Umbilical cord (tissue), 2 donors: Measurements from ENCODE around the gene TLE4. TPM values are rescaled to one million over a fixed set of nuclear protein-coding genes. Genes with fewer than 3 reads are reported as not detected.
A peak's percentile ranks its signal among the peaks of the same experiment; 100 is the strongest.
"Not testable (repeated sequence)": the region's sequence is repeated elsewhere in the genome, so short reads cannot be mapped to it uniquely, and the experiment has no call there.

Source experiments
- DNase-seq: peaks from one replicate; pipeline ENCODE4 v3.0.0-alpha.2; 2015; ENCODE audit warnings: low spot score
- total RNA-seq: library from RNA; depleted of rRNA; stranded (reverse); fragments of >200 nt; gene quantifications from one replicate; pipeline ENCODE4 v1.2.3, GENCODE V29; 2014; ENCODE audit warnings: low replicate concordance; ENCODE audit not compliant: insufficient read depth

TLE4 gene
- total RNA-seq, 1 donor from 2014 or later, result 30.1 TPM

DNA sequence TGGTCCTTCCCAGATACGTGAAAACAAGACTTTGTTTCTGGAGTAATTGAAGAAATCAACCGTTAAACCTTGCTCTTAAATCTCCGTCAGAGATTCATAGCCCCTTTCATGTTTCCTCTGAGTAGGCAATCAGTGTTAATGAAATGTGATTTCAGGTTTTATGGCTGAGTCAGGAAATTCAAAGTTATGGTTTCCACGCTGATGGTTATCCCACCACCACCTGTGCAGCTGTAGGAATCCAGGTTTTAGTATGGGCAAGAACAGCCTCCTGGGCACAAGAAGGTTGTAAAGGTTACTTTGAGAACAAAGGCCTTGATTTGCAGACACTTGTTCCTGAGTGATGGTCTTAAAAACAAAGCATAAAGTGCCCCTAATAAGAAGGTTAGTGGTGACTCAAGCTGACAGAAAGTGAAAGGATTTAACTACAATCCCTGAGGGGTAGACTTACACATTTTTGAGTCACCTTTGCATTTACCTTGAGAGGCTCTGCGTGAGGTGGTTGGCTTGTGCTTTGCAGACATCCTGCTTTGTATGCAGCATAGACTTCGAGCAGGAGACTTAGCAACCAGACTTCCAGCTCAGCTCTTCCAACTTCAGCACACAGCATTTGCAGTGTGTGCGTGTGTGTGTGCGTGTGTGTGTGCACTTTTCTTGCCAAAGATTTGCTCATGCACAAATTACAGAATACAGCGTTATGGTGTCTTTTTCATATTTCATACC lies 159.6 kb downstream of the TLE4 start:
- peak; percentile 8 for DNase-seq

DNA sequence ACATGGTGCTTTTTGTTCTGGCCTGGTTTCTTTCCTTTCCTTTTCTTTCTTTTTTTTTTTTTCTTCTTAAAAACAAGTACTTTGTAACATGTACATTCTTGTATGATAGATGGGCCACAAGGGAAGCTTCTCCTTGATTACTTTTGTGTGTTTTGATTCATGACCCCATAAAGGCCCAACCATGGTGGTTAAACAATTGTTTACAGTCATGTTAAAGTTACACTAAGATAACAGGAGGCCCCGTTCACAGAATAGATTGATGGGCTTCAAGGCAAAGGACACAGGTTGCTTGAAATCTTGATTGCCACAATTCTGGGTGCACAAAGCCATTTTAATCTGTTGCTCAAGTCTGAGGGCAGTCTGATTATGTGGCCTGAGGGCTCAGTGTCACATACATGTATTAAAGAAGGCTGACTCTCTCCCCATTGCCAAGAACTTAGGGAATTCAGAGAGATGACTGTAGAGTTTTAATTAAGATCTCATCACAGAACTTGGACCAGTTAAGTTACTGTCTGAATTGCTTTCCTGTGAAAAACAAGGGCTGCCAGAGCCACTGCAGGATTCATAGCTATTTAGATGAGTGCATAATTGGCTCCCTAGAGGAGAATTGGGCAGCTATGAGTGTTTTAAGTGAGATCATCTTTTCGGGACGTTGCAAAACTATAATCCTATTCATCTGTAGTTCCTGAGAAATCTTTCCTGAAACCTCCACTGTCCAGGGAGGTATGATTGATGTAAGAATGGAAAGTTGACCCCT lies 163.4 kb downstream of the TLE4 start:
- DNase-seq, result no peak

DNA sequence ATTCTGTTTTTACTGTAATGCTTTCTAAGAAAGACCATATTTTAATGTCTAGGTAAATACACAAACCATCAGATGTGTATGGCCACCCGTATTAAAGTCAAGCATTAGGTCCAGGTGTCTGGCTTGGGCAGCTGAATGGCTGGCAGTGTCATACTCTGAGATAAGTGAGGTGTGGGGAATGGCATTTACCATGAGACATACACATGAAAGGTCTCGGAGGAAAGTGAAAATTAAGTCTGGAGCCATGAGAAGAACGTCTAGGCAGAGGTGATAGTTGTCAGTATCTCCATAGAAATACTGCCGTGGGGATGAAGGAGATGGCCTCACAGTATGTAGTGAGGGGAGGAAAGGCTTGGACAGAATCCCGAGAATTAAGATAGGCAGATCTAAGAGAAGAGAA lies 164.3 kb downstream of the TLE4 start:
- no peak for DNase-seq

DNA sequence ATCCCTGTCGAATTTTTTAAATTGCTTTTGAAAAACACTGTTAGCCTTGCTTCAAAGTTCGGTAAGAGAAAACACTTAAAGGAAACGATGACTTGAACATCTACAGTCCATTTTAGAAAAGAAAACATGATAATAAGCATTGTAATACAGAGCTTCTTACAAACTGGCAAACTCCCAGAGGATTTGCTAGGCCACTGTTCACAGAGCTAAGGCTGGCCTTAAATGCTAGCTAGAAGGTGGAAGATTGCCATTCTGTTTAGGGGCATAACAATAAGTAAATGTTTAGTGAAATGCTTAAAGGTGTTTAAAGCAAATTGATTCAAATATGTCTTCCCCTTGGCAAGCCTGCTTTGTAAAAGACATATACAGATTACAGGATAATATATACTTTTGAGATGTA lies 169.6 kb downstream of the TLE4 start:
- peak; percentile 36 for DNase-seq

DNA sequence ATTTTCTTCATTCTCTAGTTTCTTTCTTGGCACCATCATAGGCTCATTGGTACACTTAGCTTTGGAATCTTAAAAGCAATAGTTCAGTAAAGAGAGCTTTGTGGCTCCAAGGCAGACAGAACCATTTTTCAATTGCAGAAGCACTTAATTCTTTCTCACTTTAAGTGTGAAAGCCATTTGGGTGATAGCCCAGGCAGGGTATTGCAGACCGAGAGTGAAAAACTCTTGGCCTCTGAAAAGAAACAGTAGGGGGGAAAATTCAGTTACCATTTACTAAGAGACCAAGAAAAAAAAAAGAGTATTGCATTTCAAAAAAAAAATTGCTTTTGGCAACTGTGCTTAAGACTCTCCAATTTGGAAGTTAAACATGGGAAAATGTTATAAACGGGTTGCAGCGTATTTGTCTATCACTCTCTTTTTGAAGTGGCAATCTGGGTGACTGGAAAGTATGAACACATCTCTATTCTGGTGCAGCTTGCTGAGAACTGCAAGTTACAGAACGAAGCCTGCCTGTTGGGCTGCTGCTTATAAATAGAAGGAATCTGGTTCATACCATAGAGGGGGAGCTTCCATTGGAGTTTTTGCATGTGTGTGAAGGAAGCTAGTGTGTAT lies 170.5 kb downstream of the TLE4 start:
- DNase-seq, result peak; percentile 28

DNA sequence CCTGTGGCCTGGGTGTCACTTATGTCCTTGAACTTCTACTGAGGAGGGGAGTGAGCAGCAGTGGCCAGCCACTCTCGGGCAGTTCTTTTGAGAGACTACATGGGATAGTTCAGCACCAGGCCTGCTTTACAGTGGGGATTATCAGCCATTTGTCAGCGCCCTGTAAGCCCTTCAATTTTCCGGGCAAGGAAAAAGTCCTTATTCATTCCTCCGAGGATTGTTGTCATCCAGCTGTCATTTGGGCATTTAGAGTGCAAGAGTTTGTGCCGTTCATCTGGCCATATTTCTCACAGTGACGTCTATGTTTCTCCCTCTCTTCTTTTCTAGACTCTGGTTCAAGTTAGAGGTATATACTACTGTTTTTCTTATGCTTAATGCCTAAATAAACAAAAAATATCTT lies 172.8 kb downstream of the TLE4 start:
- DNase-seq, result no peak

DNA sequence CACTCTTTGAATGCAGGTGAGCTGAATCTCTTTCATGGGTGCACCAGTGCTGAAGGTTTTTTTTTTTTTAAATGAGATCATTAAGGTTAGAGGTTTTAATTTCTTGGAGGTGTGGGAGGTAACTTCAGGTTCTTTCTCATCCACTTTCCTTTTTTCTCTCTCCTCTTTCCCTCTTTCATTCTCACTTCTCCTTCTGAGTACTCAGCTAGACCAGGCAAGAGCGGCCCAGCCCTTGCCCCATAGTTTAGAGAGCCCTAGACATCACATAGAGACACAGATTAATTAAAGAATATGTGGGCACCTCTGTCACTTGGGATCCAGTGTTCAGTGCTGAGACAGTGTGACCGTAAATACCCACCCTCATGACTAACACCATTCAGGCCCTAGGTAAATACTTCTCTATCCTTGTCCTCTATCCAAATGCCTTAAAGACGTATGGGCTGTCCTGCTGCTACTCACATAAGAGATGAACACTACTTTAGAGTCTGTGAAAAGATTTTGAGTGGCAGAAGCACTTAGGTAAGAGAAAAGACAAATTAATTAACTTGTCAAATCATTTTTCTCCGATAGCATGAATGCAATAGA lies 174.1 kb downstream of the TLE4 start:
- no peak for DNase-seq

DNA sequence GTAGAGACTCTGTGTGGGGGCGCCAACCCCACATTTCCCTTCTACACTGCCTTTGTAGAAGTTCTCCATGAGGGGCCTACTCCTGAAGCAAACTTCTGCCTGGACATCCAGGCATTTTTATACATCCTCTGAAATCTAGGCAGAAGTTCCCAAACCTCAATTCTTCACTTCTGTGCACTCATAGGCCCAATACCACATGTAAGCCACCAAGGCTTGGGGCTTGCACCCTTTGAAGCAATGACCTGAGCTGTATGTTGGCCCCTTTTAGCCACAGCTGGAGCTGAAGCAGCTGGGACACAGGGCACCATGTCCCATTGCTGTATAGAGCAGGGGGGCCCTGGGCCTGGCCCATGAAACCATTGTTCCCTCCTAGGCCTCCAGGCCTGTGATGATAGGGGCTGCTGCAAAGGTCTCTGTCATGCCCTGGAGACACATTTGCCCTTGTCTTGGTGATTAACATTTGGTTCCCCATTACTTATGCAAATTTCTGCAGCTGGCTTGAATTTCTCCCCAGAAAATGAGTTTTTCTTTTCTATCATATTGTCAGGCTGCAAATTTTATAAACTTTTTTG lies 180.2 kb downstream of the TLE4 start:
- not testable (repeated sequence) for DNase-seq

DNA sequence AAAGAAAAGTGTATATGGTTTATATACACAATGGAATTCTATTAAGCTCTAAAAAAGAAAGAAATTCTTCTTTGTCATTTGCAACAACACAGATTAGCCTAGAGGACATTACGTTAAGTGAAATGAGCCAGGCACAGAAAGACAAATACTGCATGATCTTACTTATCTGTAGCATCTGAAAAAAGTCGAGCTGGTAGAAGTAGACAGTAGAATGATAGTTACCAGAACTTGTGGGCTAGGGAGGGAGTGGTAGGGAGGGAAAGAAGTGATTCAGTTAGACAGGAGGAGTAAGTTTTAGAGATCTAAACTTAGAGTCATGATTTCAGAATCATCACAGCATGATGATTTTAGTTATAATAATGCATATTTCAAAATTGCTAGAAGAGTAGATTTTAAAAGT lies 184.6 kb downstream of the TLE4 start:
- peak; percentile 84 for DNase-seq

DNA sequence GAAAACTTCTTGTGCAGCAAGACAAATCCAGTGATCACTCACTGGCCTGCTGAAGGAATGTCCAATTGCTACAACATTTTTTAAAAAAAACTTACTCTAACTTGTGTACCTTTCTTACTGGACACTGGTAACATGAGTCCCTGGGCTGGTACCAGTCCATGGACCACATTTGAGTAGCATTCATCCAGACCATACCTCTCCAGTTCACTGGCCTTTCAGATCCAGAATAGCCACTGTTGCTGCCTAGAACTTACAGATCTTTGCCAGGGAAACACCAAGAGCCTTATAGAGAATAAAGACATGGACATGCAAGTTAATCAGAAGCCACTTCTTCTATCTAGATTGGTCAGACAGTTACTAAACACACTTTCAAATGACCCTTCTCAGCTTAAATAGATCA lies 185.3 kb downstream of the TLE4 start:
- DNase-seq, result no peak

DNA sequence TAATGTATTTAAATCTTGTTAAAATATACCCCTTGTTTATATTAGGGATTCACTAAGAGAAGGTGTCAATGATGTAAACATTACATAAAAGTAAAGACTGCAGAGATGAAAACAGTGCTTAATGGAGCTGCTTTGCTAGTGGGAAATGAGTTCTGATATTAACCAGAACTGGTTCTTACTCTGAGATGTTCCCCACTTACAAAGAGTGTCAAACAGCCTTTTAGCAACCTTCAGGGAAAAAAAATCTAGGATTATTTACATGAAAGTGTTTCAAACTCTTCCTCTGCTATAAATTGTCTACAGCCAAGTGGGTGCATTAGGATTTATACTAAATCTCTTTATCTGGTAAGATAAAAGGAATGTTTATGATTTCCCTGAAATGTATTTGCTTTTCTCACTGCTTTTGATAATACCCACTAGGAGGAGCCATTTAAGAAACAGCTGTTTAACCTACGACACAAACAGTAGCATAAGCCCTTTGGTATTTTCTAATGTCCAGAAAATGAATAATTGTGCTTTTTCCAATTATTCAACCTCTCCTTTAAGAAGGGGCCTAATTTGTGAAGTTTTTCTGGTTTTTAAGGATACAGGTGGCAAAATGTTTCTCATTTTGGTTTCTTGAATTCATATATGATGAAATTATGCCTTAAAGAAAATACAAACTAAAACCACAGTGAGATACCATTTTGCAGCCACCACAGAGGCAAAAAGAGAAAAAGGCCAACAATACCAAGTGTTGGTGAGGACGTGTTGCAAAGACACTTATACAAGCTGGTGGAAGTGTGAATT lies 186.3 kb downstream of the TLE4 start:
- DNase-seq, result peak; percentile 83

DNA sequence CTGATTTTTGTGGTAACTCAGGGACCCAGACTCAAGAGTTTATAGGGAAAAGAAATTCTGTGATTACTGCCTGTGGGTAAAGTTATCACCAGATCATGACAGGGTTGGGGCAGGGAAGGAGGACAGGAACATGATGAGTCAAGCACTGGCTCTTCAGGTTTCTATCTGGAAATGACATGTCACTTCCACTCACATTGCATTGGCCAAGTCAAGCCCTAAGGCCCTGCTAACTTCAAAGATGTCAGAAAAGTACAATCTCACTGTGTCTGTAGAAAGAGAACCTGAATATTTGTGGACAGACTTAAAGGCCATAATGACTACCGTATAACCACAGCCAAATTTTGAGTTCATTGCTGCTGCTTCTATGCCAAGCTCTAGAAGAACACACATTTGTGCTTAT lies 187.7 kb downstream of the TLE4 start:
- DNase-seq, result peak; percentile 48

DNA sequence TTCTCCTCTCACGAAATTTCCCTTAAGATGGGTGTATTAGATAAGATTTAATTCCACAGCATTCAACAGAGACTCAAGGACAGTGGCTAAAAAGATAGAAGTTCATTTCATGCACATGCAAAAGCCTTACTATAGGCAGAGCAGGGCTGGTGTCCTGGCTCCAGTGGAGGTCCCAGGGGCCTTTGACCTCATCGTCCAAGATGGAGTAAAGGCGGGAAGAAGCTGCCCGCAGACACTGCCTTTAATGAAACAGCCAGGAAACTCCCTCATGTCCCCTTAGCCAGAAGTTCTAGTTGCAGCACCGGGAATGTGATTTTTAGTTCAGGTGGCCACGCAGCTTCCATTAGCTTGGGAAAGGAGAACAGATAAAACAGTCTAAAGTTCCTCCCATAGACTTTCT lies 190.3 kb downstream of the TLE4 start:
- no peak for DNase-seq

DNA sequence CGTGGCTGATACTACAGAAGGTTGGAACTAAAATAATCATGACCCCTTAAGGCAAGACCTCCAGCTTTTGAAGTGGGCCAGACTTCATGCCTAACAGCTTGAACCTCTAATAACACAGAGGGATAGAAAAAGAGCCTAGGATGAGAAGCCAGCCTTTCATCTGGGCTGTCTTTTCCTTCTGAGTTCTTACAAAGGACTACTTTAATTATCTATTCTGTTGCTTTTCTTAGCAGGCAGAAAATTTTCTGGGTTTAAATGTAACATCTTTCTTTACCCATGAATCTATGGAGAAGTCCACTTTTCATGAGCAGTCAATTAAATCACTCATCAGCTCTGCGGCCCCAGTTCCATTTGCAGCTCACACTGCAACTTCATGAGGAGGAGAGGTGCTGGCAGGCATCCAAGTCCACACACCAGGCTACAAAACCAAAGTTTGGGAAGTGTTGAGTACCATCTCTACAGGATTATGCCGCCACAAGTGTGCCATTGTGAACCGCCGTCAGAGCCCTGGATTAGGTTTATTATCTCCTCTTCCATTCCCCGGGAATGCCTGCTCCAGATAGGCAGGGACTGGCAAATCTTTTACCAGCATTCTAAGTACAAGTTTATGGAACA lies 192.0 kb downstream of the TLE4 start:
- peak; percentile 68 for DNase-seq

DNA sequence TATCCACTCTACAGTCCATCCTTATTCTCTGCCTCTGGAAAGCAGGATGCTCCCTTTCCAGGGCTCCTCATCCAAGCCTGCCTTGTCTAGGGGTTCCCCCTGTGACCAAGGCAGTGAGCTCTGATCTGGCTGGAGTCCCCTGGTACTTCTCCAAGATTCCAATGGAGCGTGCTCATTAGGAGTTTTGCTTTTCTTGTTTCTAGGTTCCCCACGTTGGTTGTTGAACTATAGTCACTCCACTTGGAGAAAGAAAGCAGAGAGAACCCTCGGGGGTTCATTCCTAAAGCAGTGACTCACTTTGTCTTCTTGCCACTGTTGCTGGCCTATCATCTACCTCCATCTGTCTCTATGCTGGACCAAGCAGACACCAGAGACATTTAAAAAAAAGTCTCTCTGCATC lies 192.6 kb downstream of the TLE4 start:
- peak; percentile 72 for DNase-seq

DNA sequence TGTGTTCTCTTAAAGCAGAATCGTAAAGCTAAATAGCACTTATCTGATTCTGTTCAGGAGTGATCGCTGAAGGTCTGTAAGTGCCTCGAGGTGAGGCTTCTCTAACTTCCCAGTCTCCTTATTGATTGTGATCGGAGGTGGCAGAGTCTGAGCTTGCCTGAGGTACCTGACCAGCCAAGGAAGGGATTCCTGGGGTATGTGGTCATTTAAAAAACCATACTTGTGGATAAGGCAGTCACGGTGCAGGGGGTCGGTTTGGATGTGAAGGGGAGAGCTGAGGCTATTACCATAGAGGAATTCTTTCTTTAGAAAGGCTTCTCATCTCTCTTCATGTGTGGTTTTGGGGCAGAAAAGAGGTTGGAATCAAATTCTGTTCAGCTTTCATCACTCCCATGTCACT lies 193.7 kb downstream of the TLE4 start:
- no peak for DNase-seq

DNA sequence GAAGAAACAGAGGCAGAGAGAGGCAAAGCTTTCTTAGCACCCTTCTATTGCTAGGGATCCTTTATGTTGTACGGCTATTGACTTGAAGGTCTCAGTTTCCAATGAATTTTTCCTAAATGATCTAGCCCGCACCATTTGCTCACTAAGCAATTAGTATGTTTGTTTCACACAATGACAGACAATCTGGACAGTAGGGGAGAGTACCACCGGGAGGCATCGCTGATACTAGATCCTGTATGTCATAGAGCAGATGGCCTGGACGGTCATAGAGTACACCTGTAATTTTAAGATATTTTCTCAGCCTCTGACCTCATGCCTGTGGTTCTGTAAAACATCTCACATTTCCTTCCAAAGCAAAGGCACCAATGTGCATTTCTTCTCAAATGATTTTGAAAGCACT lies 194.3 kb downstream of the TLE4 start:
- DNase-seq, result no peak

DNA sequence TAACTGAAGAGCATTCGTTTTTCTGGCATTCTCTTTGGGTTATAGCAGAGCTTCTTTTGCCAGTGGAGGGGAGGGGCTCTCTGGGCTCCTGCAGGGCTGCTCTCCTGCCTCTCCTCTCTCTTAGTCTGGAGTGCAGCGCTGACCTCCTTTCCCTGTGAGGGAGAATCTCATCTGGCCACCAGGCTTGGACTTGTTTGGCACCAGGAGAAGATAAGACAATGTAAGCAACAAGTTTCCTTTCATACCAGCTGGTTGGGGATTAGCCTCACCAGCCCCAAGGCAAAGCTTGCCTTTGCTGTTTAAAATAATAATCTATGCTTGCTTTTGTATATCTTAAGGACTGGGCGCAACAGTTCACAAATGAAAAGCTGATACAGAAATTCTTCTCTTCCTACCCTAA lies 196.4 kb downstream of the TLE4 start:
- peak; percentile 77 for DNase-seq

DNA sequence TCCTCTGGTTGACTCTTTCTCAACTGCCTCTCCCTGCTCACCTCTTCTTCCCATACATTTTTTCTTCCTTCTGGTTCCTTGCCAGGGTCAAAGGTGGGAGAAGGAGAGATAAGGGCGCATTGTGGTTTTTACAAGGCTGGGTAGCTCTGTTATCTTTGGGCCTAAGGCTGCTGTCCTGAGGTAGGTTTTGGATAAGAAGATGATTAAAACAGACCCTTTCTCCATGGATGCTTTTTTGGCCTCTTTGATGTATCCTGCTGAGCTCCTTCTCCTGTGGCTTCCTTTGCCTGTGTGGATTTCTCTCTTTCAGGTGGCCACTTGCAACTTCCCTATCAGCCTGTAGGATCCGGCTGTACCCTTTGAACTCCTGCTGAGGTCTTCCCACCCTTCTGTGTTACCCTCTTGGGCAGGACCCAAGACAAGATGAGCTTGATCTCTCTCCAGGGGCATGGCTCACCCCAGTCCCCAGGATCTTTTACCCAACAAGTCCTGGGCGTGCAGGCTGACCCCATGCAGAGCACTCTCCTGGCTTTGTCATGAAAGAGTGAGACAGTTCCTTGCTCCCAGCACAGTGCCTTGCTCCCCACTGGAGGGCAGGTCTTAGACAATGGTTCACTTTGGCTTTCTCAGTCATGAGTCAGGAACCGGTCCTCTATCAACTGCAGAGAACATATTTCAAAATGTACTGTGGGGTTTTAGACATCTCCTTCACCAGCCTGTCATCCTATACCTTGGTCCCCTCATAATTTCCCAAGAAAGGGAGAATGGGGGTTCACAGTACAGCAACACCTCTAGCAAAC lies 197.9 kb downstream of the TLE4 start:
- no peak for DNase-seq

DNA sequence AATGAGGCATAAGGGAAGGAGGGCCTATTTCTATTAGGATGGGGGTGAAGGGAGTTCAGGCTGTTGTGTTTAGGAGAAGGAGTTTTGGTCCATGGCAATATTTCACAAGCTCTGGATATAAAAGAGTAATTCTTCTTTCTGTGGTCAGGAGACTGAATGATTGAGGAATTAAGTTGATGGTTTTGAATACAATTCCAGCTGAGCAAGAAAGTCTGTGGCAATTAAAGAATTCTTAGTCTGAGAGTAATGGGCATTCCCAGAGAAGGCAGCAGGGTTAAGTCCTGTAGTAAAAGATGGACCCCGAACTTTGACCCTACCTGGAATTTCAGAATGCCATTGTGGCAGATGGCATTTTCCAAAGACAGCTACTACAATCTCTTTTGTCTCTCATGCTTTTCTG lies 202.6 kb downstream of the TLE4 start:
- DNase-seq, result no peak
